Right lobe of liver (tissue), 6 donors: ENCODE measurements around the gene COL3A1. TPM values are rescaled to one million over a fixed set of nuclear protein-coding genes. Genes with fewer than 3 reads are reported as not detected.
A peak's percentile ranks its signal among the peaks of the same experiment; 100 is the strongest.

Source experiments
- ATAC-seq, 4 donors: fragments of 200-7000 bp; cut with Tn5 transposase; one replicate each; pipeline ENCODE4 v1.9.1; 2020; ENCODE audit warnings: mild to moderate bottlenecking in 4 of 4, moderate library complexity in 4 of 4
- DNase-seq, 3 donors: peaks; one replicate each; pipeline ENCODE4 v3.0.0-alpha.2; 2020
- H3K27ac ChIP-seq, 3 donors: fragments of 200-600 bp; one replicate each; pipeline ENCODE4 v1.8.0; 2022
- H3K27me3 ChIP-seq, 2 donors: fragments of 200-600 bp; one replicate each; pipeline ENCODE4 v1.8.0; 2022
- H3K36me3 ChIP-seq, 4 donors: fragments of 200-600 bp; sonication (generic) in 1 of 4; one replicate each; pipeline versions ENCODE4 v1.5.1 to v1.8.0; 2017 to 2022; ENCODE audit warnings: control low read depth in 1 of 4
- H3K4me1 ChIP-seq, 4 donors: fragments of 200-600 bp; sonication (generic) in 1 of 4; one replicate each; pipeline versions ENCODE4 v1.5.1 to v1.8.0; 2017 to 2022; ENCODE audit warnings: control low read depth in 1 of 4
- H3K4me3 ChIP-seq, 3 donors: fragments of 200-600 bp; one replicate each; pipeline ENCODE4 v1.8.0; 2022
- H3K9me3 ChIP-seq, 4 donors: fragments of 200-600 bp; sonication (generic) in 1 of 4; one replicate each; pipeline versions ENCODE4 v1.5.1 to v1.8.0; 2017 to 2022; ENCODE audit warnings: control low read depth in 1 of 4
- CTCF ChIP-seq, 4 donors: fragments of 200-600 bp in 3 of 4; fragments of 450-650 bp in 1 of 4; IDR thresholded peaks; one replicate each; pipeline versions ENCODE4 v1.5.1 to v1.8.0; 2016 to 2022; ENCODE audit warnings: antibody characterized with exemption in 4 of 4, mild to moderate bottlenecking in 2 of 4
- POLR2A ChIP-seq: fragments of 450-650 bp; IDR thresholded peaks from one replicate; pipeline ENCODE4 v1.6.1; 2017; ENCODE audit warnings: antibody characterized with exemption, mild to moderate bottlenecking
- WGBS: methylation state at CpG from one replicate; pipeline ENCODE4 v1.1.6; 2018; ENCODE audit warnings: low coverage, low lambda C conversion rate; ENCODE audit not compliant: insufficient coverage; ENCODE audit errors: missing lambda C conversion rate; 5-methylcytosine and 5-hydroxymethylcytosine counted together
- intact Hi-C, 2 donors: fragments of 100-400 bp; cut with DNase I; formaldehyde crosslinking; loops; one replicate each; pipeline versions ENCODE4 v1.11.2 to v1.14.1; 2022
- long read RNA-seq: library from polyadenylated mRNA; unstranded; transcript quantifications from one replicate; pipeline ENCODE4 v2.0.0, GENCODE V29; 2019
- total RNA-seq, 6 experiments: library from RNA; depleted of rRNA in 2 of 6; stranded (reverse); fragments of >200 nt in 2 of 6; fragmentation: NEBNext Ultra II Directional in 3 of 6; extraction: Animal tissue kit (Norgen Biotek cat#: 25700) in 3 of 6; gene quantifications; one replicate each; pipeline versions ENCODE4 v1.1.0 to v1.2.4, GENCODE V29; 2016 to 2023
- donor health status: DM: no; HTN: yes; CAD: no.
- donor health status: DM: no; HTN: no; CAD: no.
- donor health status: DM: no; HTN: no; CAD: no.
- donor health status: DM: no; HTN: yes; CAD: no.
- donor health status: DM: no; HTN: yes; CAD: no.

The COL3A1 gene
- total RNA-seq: 10 to 100 TPM; 13.8 to 97.0 (median 60.9) TPM
- long read RNA-seq, full-length matches to known transcripts: 3 of 6 reads
- long read RNA-seq, partial matches to known transcripts: 3 of 6 reads
- long read RNA-seq, other reads (novel, unspliced or antisense): 0 of 6 reads

- H3K9me3 ChIP-seq: no peaks in the 10 kb centered on the region
- no peaks in the 10 kb centered on the region for H3K36me3 ChIP-seq
- WGBS: 77% methylated on average over 4 of the region's 4 CpGs
- ATAC-seq (no peak), DNase-seq (no peak)
- TF ChIP-seq POLR2A (peak; percentile 24), CTCF (IDR thresholded peaks at IDR 0.05) (no peak)
- no peaks in the 10 kb centered on the region for H3K4me1 ChIP-seq
- peaks cover 0 to 4% of the 10 kb centered on the region in 2 donors for H3K27me3 ChIP-seq
- peak within 1 kb of the TSS in 2 of 3 donors; percentile 27 to 29 for H3K4me3 ChIP-seq
- H3K27ac ChIP-seq: peak within 1 kb of the TSS in 2 of 3 donors; percentile 14
- intact Hi-C loops: no loop called here
These were observed at the start of gene COL3A1 for GRCh38 chr2:188974164-188974563. COL3A1 (plus strand) TSS chr2:188974373; CDS start chr2:188974490, 117 bp downstream.

- intact Hi-C loops: no loop called here
- ATAC-seq (no peak), DNase-seq (no peak)
- 52% methylated on average over 2 of the region's 2 CpGs for WGBS
- no peak overlapping the region for H3K4me3 ChIP-seq
- no peaks in the 10 kb centered on the region for H3K27me3 ChIP-seq
- H3K27ac ChIP-seq: no peak overlapping the region
- no peaks in the 10 kb centered on the region for H3K4me1 ChIP-seq
- no peaks in the 10 kb centered on the region for H3K36me3 ChIP-seq
- TF ChIP-seq POLR2A (no peak), CTCF (IDR thresholded peaks at IDR 0.05) (no peak)
- H3K9me3 ChIP-seq: no peaks in the 10 kb centered on the region
These were observed 45.5 kb upstream of the COL3A1 start for GRCh38 chr2:188928643-188929042.

GRCh38 chr2:188931361-188931760 lies 42.8 kb upstream of the COL3A1 start:
- Histone ChIP-seq H3K27me3 (no peaks in the 10 kb centered on the region), H3K27ac (no peak overlapping the region), H3K4me3 (no peak overlapping the region), H3K4me1 (no peaks in the 10 kb centered on the region), H3K9me3 (no peaks in the 10 kb centered on the region), H3K36me3 (no peaks in the 10 kb centered on the region)
- no peak for DNase-seq
- no peak for ATAC-seq
- intact Hi-C loops: no loop called here
- TF ChIP-seq CTCF (IDR thresholded peaks at IDR 0.05): no peak
- no peak for TF ChIP-seq POLR2A

- Histone ChIP-seq H3K4me1 (no peaks in the 10 kb centered on the region), H3K4me3 (no peak overlapping the region), H3K9me3 (no peaks in the 10 kb centered on the region), H3K27ac (no peak overlapping the region), H3K36me3 (no peaks in the 10 kb centered on the region), H3K27me3 (no peaks in the 10 kb centered on the region)
- intact Hi-C loops: no loop called here
- TF ChIP-seq CTCF (IDR thresholded peaks at IDR 0.05) (no peak), POLR2A (no peak)
- WGBS: 45% methylated on average over 1 of the region's 1 CpG
- DNase-seq (no peak), ATAC-seq (no peak)
These were observed 36.6 kb upstream of the COL3A1 start for GRCh38 chr2:188937228-188938220.
